ENCODE results near the gene RAB7B. TPM values are rescaled to one million over a fixed set of nuclear protein-coding genes. Genes with fewer than 3 reads are reported as not detected.

RAB7B gene
- total RNA-seq, 4 donors from 2014 or later: 0.27 to 0.32 TPM; not detected in 2

- no peak for TF ChIP-seq POLR2A (IDR thresholded peaks at IDR 0.05)
- TF ChIP-seq EP300 (IDR thresholded peaks at IDR 0.05; ENCODE audit: low read depth): no peak
- TF ChIP-seq POLR2AphosphoS5 (IDR thresholded peaks at IDR 0.05): no peak
- no peak for TF ChIP-seq CTCF (IDR thresholded peaks at IDR 0.05)
- Histone ChIP-seq H3K27ac (no peak overlapping the region), H3K36me3 (no peaks in the 10 kb centered on the region), H3K27me3 (peaks cover 11% of the 10 kb centered on the region), H3K4me3 (no peak overlapping the region), H3K9me3 (no peaks in the 10 kb centered on the region), H3K4me1 (no peaks in the 10 kb centered on the region)
- 61 to 69% methylated on average over 5 to 7 of the region's 7 CpGs for WGBS, 2 donors (ENCODE audit: low coverage in 1 of 2)
- in situ Hi-C loops (cut with MboI; ENCODE audit: low pct_ligation_motif_present in 1 of 4, low pct_unique_long_range_greater_than_20kb in 1 of 4, low sequenced_read_pairs in 3 of 4) (no loop called here), intact Hi-C loops (cut with DNase I; ENCODE audit: low total_unique reads) (no loop called here)
- DNase-seq: no peak
These were observed 69.2 kb downstream of the RAB7B start for GRCh38 chr1:205933671-205934618.

- Histone ChIP-seq H3K4me1 (no peaks in the 10 kb centered on the region), H3K4me3 (no peak overlapping the region), H3K36me3 (no peaks in the 10 kb centered on the region), H3K27ac (no peak overlapping the region), H3K27me3 (peaks cover 10% of the 10 kb centered on the region), H3K9me3 (no peaks in the 10 kb centered on the region)
- intact Hi-C loops (cut with DNase I; ENCODE audit: low total_unique reads): no loop called here
- DNase-seq: no peak
- 80% methylated on average over 6 of the region's 6 CpGs; no CpG with 5 or more reads in 1 of the 2 donors for WGBS, 2 donors (ENCODE audit: low coverage in 1 of 2)
- in situ Hi-C loops (cut with MboI; ENCODE audit: low pct_ligation_motif_present in 1 of 4, low pct_unique_long_range_greater_than_20kb in 1 of 4, low sequenced_read_pairs in 3 of 4): no loop called here
- no peak for TF ChIP-seq EP300 (IDR thresholded peaks at IDR 0.05; ENCODE audit: low read depth)
- no peak for TF ChIP-seq POLR2A (IDR thresholded peaks at IDR 0.05)
- TF ChIP-seq POLR2AphosphoS5 (IDR thresholded peaks at IDR 0.05): no peak
These were observed 70.4 kb downstream of the RAB7B start for GRCh38 chr1:205932776-205933175.

- DNase-seq: no peak
- no peaks in the 10 kb centered on the region for H3K9me3 ChIP-seq
- no peak overlapping the region for H3K4me3 ChIP-seq
- intact Hi-C loops (cut with DNase I; ENCODE audit: low total_unique reads) (loop anchor here (1.0 kb wide), 1 partner anchor 43 kb away; no protein-coding TSS in a partner anchor), in situ Hi-C loops (cut with MboI; ENCODE audit: low pct_ligation_motif_present in 1 of 4, low pct_unique_long_range_greater_than_20kb in 1 of 4, low sequenced_read_pairs in 3 of 4) (no loop called here)
- H3K36me3 ChIP-seq: no peaks in the 10 kb centered on the region
- H3K27ac ChIP-seq: no peak overlapping the region
- TF ChIP-seq CTCF (IDR thresholded peaks at IDR 0.05): no peak
- TF ChIP-seq POLR2AphosphoS5 (IDR thresholded peaks at IDR 0.05): no peak
- no peak for TF ChIP-seq POLR2A (IDR thresholded peaks at IDR 0.05)
- TF ChIP-seq EP300 (IDR thresholded peaks at IDR 0.05; ENCODE audit: low read depth): no peak
- H3K27me3 ChIP-seq: peaks cover 10% of the 10 kb centered on the region
- 54 to 73% methylated on average over 4 of the region's 4 CpGs for WGBS, 2 donors (ENCODE audit: low coverage in 1 of 2)
- no peaks in the 10 kb centered on the region for H3K4me1 ChIP-seq
These were observed 72.4 kb downstream of the RAB7B start for GRCh38 chr1:205930799-205931281.

- H3K4me1 ChIP-seq: no peaks in the 10 kb centered on the region
- no peak for TF ChIP-seq EP300 (IDR thresholded peaks at IDR 0.05; ENCODE audit: low read depth)
- TF ChIP-seq CTCF (IDR thresholded peaks at IDR 0.05): no peak
- TF ChIP-seq POLR2A (IDR thresholded peaks at IDR 0.05): no peak
- TF ChIP-seq POLR2AphosphoS5 (IDR thresholded peaks at IDR 0.05): no peak
- 80 to 90% methylated on average over 1 of the region's 1 CpG for WGBS, 2 donors (ENCODE audit: low coverage in 1 of 2)
- intact Hi-C loops (cut with DNase I; ENCODE audit: low total_unique reads): no loop called here
- no peaks in the 10 kb centered on the region for H3K9me3 ChIP-seq
- in situ Hi-C loops (cut with MboI; ENCODE audit: low pct_ligation_motif_present in 1 of 4, low pct_unique_long_range_greater_than_20kb in 1 of 4, low sequenced_read_pairs in 3 of 4): no loop called here
- no peaks in the 10 kb centered on the region for H3K36me3 ChIP-seq
- no peak overlapping the region for H3K4me3 ChIP-seq
- no peak for DNase-seq
- H3K27me3 ChIP-seq: peaks cover 10% of the 10 kb centered on the region
- H3K27ac ChIP-seq: no peak overlapping the region
These were observed 73.0 kb downstream of the RAB7B start for GRCh38 chr1:205930195-205930577.
